C4-2B (cell line): ENCODE measurements around the gene DUSP16.

ENCODE experiments used
- H3K27ac ChIP-seq: fragments of 450-650 bp; 2 replicates; pipeline ENCODE4 v1.5.1; 2017
- ZFX ChIP-seq: fragments of 450-650 bp; IDR thresholded peaks from 2 replicates; pipeline ENCODE4 v1.6.1; 2017
- TF ChIP-seq, protein P1 (sequence below): fragments of 450-650 bp; conservative IDR thresholded peaks from 2 replicates; pipeline ENCODE4 v1.5.1; 2017; ENCODE audit warnings: mild to moderate bottlenecking

DUSP16 gene

GRCh38 chr12:12518919-12519318 lies 43.7 kb downstream of the DUSP16 start:
- no peak for TF ChIP-seq ZFX
- TF ChIP-seq, protein P1, sequence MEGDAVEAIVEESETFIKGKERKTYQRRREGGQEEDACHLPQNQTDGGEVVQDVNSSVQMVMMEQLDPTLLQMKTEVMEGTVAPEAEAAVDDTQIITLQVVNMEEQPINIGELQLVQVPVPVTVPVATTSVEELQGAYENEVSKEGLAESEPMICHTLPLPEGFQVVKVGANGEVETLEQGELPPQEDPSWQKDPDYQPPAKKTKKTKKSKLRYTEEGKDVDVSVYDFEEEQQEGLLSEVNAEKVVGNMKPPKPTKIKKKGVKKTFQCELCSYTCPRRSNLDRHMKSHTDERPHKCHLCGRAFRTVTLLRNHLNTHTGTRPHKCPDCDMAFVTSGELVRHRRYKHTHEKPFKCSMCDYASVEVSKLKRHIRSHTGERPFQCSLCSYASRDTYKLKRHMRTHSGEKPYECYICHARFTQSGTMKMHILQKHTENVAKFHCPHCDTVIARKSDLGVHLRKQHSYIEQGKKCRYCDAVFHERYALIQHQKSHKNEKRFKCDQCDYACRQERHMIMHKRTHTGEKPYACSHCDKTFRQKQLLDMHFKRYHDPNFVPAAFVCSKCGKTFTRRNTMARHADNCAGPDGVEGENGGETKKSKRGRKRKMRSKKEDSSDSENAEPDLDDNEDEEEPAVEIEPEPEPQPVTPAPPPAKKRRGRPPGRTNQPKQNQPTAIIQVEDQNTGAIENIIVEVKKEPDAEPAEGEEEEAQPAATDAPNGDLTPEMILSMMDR, result no peak

GRCh38 chr12:12518464-12518845 lies 44.2 kb downstream of the DUSP16 start:
- TF ChIP-seq ZFX, result no peak
- TF ChIP-seq, protein P1, result no peak
- no peak overlapping the region for H3K27ac ChIP-seq

More at GRCh38 chr12:12518919-12519318, 43.7 kb downstream of the DUSP16 start:
- no peak overlapping the region for H3K27ac ChIP-seq

DNA sequence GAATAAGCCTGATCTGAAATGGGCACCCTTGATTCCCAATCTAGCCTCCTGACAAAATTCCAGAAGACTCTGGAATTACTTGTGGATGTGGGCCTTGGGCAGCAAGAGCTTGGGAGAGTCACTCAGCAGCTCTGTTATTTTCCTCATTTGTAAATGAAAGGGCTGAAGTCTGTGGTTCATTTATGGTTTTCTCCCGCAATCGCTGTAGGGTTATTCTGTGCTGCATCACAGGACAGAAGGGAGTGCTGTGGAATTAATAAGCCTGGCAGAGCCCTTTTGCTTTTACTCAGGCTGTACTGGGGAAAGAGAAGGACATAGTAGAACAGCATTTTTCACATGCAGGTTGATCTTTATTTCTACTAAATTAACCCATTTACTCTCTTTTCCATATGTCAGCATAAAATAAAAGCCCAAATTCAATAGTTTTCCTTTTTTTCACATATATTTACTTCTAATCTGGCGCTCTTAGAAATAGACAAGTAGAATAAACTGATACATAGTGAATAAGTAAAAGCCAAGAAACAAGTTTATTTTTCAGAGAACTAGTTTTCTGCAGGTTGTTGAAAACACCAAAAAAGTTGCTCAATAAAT lies 49.2 kb downstream of the DUSP16 start:
- no peak for TF ChIP-seq ZFX
- TF ChIP-seq, protein P1, result no peak

DNA sequence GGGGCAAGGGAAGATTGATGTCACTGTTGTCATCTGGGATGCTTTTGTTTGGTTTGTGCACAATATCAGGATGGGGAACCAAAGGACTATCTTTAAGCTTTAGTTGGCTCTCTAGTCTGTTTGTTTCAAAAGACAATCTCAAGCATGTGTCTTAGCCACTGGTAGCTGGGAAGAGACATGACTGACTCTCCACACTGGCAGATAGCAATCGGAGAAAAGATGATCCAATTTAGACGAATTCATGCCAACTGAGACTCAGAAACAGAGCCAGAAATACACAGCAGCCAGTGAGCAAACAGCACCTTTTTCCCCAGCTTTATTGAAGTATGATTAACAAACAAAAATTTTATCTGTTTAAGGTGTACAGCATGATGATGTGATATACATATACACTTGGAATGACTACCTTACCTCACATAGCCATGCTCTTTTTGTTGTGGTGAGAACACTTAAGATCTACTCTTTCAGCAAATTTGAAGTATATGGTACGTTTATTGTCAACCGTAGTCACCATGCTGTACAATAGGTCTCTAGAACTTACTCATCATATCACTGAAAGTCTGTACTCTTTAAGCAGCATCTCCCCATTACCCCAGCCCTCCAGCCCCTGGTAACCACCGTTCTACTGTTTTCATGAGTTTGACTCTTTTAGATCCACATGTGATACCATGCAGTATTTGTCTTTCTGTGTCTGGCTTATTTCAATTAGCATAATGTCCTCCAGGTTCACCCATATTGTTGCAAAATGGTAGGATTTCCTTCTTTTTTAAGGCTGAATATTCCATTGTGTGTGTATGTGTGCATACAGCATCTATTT lies 50.6 kb downstream of the DUSP16 start:
- no peak overlapping the region for H3K27ac ChIP-seq
- TF ChIP-seq ZFX, result no peak
- TF ChIP-seq, protein P1, result no peak

More for the DNA sequence above, 49.2 kb downstream of the DUSP16 start:
- H3K27ac ChIP-seq, result no peak overlapping the region

DNA sequence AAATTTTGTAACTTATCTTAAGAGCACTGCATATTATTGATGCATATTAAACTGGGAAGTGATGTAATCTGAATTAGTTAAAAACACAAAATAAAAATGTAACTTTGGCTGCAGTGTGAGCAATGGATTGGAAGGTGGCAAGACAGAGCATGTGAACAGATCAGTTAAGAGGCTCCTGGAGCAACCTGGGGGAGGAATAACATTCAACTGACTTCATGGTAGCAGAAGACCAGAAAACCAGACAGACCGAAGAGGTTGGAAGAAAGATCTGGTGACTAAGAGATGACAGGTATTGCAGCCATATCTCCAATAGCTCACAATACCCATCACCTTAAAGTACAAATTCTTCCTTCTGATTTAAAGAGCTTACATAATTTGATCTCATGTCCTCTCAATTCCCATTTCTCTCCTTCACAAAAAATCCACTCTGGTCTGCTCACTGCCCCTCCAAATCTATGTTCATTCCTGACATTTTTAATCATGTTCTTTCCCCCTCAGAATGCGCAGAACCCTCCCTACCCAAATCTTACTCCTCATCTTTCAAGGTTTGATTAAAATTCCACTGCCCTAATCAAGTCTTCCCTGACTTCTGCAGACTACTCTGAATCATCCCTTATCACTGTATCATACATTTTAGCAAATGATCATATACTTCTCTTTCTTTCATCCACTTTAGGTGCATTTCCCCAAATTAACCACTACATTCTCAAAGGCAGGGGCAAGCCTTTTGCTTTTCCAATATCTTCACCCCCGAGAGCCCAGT lies 51.5 kb downstream of the DUSP16 start:
- TF ChIP-seq, protein P1, result no peak
- TF ChIP-seq ZFX, result no peak

DNA sequence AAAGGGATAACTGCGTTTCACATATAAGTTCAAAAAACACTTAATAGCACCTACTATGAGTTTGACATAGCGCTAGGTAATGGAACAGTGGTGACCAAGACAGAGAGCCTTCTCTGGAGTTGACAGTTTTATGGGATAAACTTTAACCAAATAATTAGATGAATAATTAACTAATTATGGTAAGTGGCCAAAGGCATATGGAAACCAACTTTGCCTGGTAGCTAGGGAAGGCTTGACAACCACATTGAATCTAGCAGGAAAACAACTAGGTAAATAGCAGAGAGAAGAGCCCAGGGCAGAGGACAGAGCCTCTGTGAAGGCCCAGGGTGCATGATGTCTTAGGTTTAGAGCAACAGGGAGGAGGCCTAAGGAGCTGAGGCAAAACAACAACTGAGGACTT lies 52.1 kb downstream of the DUSP16 start:
- H3K27ac ChIP-seq, result no peak overlapping the region
- TF ChIP-seq, protein P1, result no peak
- TF ChIP-seq ZFX, result no peak

More for the DNA sequence above, 51.5 kb downstream of the DUSP16 start:
- H3K27ac ChIP-seq, result no peak overlapping the region

GRCh38 chr12:12510141-12510540 lies 52.5 kb downstream of the DUSP16 start:
- H3K27ac ChIP-seq, result no peak overlapping the region
- no peak for TF ChIP-seq ZFX
- TF ChIP-seq, protein P1, result no peak
